Loucy (cell line): ENCODE measurements around the gene IRGQ.
"Not testable (repeated sequence)": the region's sequence is repeated elsewhere in the genome, so short reads cannot be mapped to it uniquely, and the experiment has no call there.

Experiments
- H2AFZ ChIP-seq: fragments of 200-600 bp; sonication (generic); 2 replicates; pipeline ENCODE4 v1.6.0; 2016; ENCODE audit warnings: antibody characterized with exemption, mild to moderate bottlenecking, low read length, moderate library complexity
- H3F3A ChIP-seq: fragments of 200-600 bp; 2 replicates; pipeline ENCODE4 v1.6.0; 2016; ENCODE audit warnings: antibody characterized with exemption, low read depth, mild to moderate bottlenecking
- H3K27me3 ChIP-seq: fragments of 200-600 bp; sonication (generic); 2 replicates; pipeline ENCODE4 v1.6.1; 2014; ENCODE audit warnings: low read length, mild to moderate bottlenecking; ENCODE audit not compliant: insufficient read depth, poor library complexity, severe bottlenecking
- H3K36me3 ChIP-seq: fragments of 200-600 bp; sonication (generic); 2 replicates; pipeline ENCODE4 v1.6.1; 2016; ENCODE audit warnings: low read length; ENCODE audit not compliant: insufficient read depth
- H3K4me1 ChIP-seq: fragments of 200-600 bp; sonication (generic); 2 replicates; pipeline ENCODE4 v1.5.1; 2014; ENCODE audit warnings: low read length, mild to moderate bottlenecking; ENCODE audit not compliant: insufficient read depth, poor library complexity, severe bottlenecking
- H3K4me2 ChIP-seq: fragments of 200-600 bp; sonication (generic); 2 replicates; pipeline ENCODE4 v1.6.0; 2014; ENCODE audit warnings: antibody characterized with exemption, low read length, low read depth, mild to moderate bottlenecking; ENCODE audit not compliant: poor library complexity, severe bottlenecking
- H3K4me3 ChIP-seq: fragments of 200-600 bp; sonication (generic); 2 replicates; pipeline ENCODE4 v1.5.1; 2014; ENCODE audit warnings: low read length, mild to moderate bottlenecking, mixed read lengths; ENCODE audit not compliant: poor library complexity, severe bottlenecking
- H3K79me2 ChIP-seq: fragments of 200-600 bp; sonication (generic); 2 replicates; pipeline ENCODE4 v1.6.1; 2014; ENCODE audit warnings: low read length; ENCODE audit not compliant: insufficient read depth
- H3K9ac ChIP-seq: fragments of 200-600 bp; sonication (generic); 2 replicates; pipeline ENCODE4 v1.6.0; 2014; ENCODE audit warnings: mild to moderate bottlenecking, low read depth, low read length, moderate library complexity; ENCODE audit not compliant: poor library complexity, severe bottlenecking
- H3K9me2 ChIP-seq: fragments of 200-600 bp; sonication (generic); replicated peaks from 2 replicates; pipeline ENCODE4 v1.6.1; 2016; ENCODE audit warnings: low read depth, low read length, mixed read lengths
- H3K9me3 ChIP-seq: fragments of 200-600 bp; sonication (generic); 2 replicates; pipeline ENCODE4 v1.6.1; 2014; ENCODE audit warnings: mild to moderate bottlenecking, antibody characterized with exemption, low read length, low read depth; ENCODE audit not compliant: insufficient read depth
- H4K20me1 ChIP-seq: fragments of 200-600 bp; sonication (generic); 2 replicates; pipeline ENCODE4 v1.6.0; 2014; ENCODE audit warnings: antibody characterized with exemption, low read length, mild to moderate bottlenecking; ENCODE audit not compliant: insufficient read depth, poor library complexity, severe bottlenecking
- EZH2phosphoT487 ChIP-seq: fragments of 200-600 bp; IDR thresholded peaks from 2 replicates; pipeline ENCODE4 v1.6.1; 2018; ENCODE audit warnings: antibody characterized with exemption, mild to moderate bottlenecking, moderate library complexity, borderline replicate concordance
- TF ChIP-seq, protein P1 (sequence below): fragments of 200-600 bp; sonication (generic); conservative IDR thresholded peaks from 2 replicates; pipeline ENCODE4 v1.5.1; 2014; ENCODE audit warnings: mild to moderate bottlenecking, antibody characterized with exemption, low read length

IRGQ gene

DNA sequence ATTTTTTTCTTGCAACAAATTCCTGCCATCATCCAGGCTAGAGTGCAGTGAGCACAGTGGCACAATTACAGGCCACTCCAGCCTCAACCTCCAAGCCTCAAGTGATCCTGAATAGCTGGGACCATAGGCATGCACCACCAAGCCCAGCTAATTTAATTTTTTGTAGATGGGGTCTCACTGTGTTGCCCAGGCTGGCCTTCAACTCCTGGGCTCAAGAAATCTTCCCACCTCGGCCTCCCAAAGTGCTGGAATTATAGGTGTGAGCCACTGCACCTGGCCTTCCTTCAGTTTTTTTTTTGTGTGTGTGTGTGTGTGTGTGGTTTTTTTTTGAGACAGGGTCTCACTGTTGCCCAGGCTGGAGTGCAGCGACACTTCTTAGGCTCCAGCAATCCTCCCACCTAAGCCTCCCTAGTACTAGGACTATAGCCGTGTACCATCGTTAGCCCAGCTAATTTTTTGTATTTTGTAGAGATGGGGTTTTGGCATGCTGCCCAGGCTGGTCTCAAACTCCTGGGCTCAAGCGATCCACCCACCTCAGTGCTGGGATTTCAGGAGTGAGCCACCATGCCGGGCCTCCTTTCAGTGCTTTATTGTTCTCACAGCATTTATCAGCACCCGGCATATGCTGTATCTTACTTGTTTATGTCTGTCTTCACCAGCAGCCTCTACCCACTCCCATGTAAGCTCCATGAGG, 10.1 kb upstream of the IRGQ start:
- peaks cover 8% of the 10 kb centered on the region for H4K20me1 ChIP-seq
- no peaks in the 10 kb centered on the region for H3K27me3 ChIP-seq
- no peak for TF ChIP-seq EZH2phosphoT487
- TF ChIP-seq, protein P1, sequence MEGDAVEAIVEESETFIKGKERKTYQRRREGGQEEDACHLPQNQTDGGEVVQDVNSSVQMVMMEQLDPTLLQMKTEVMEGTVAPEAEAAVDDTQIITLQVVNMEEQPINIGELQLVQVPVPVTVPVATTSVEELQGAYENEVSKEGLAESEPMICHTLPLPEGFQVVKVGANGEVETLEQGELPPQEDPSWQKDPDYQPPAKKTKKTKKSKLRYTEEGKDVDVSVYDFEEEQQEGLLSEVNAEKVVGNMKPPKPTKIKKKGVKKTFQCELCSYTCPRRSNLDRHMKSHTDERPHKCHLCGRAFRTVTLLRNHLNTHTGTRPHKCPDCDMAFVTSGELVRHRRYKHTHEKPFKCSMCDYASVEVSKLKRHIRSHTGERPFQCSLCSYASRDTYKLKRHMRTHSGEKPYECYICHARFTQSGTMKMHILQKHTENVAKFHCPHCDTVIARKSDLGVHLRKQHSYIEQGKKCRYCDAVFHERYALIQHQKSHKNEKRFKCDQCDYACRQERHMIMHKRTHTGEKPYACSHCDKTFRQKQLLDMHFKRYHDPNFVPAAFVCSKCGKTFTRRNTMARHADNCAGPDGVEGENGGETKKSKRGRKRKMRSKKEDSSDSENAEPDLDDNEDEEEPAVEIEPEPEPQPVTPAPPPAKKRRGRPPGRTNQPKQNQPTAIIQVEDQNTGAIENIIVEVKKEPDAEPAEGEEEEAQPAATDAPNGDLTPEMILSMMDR, result no peak
- H2AFZ ChIP-seq, result no peak overlapping the region
- H3K9ac ChIP-seq, result no peak overlapping the region
- no peaks in the 10 kb centered on the region for H3K4me1 ChIP-seq
- H3F3A ChIP-seq, result no peaks in the 10 kb centered on the region
- H3K9me2 ChIP-seq, result no peaks in the 10 kb centered on the region
- peaks cover 20% of the 10 kb centered on the region; the same call in 1 of the 2 replicates for H3K79me2 ChIP-seq
- no peak overlapping the region for H3K4me3 ChIP-seq
- H3K36me3 ChIP-seq, result peaks cover 42% of the 10 kb centered on the region; the same call in 1 of the 2 replicates
- no peaks in the 10 kb centered on the region for H3K9me3 ChIP-seq
- H3K4me2 ChIP-seq, result no peak overlapping the region

DNA sequence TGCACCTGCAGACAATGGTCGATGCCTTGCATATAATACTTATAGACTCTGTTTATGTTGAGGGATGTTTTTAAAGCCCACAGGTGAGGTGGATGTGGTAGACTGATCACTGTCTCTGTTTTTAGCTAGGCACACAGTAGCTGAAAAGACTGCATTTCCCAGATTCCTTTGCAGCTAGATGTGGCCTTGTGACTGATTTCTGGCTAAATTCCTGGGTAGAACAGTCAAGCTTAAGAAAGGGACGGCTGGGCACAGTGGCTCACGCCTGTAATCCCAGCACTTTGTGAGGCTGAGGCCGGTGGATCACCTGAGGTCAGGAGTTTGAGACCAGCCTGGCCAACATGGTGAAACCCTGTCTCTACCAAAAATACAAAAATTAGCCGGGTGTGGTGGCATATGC, 4.4 kb upstream of the IRGQ start:
- not testable (repeated sequence) for H3K27me3 ChIP-seq, H4K20me1 ChIP-seq, H2AFZ ChIP-seq, H3K9ac ChIP-seq, H3K4me2 ChIP-seq, H3K9me3 ChIP-seq, H3K9me2 ChIP-seq, H3K4me3 ChIP-seq, H3F3A ChIP-seq
- peaks cover 22% of the 10 kb centered on the region for H3K4me1 ChIP-seq
- H3K79me2 ChIP-seq, result peaks cover 38% of the 10 kb centered on the region
- peaks cover 29% of the 10 kb centered on the region; the same call in 1 of the 2 replicates for H3K36me3 ChIP-seq

DNA sequence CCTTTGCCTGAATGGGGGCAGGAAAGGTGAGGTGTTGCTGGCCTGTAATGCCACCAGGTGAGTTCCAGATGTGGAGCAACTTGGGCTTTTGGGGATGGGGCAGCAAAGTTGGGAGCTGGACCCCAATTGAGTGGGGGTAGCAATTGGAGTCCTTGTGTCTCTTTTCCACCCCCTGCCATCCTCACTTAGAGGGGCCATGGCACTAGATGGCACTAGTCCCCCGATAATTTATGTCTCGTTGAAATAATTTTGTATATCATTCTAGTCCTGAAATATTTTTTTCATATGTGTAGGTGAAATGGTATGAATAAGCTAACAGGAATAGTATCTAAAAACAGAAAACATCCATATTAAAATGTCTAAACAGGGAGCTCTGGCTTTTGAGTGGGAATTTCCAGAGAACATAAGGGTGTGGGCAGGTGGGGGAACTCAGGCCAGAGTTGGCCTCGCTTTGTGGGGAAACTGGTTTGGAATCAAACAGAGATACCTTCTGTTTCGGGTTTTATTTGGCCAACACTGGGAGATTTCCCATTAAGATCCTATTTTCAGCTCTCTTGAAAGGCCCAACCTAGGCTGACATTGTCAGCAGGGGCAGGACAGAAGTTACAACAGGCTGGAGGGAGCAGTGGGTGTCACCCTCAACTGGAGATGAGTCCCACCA, 3.8 kb upstream of the IRGQ start:
- Histone ChIP-seq H3K9ac (no peak overlapping the region), H3K4me2 (no peak overlapping the region), H3F3A (no peaks in the 10 kb centered on the region), H3K9me3 (no peaks in the 10 kb centered on the region), H3K9me2 (no peaks in the 10 kb centered on the region), H3K4me3 (no peak overlapping the region), H4K20me1 (no peaks in the 10 kb centered on the region), H3K36me3 (peaks cover 29% of the 10 kb centered on the region; the same call in 1 of the 2 replicates), H3K27me3 (no peaks in the 10 kb centered on the region), H3K79me2 (peaks cover 44% of the 10 kb centered on the region), H2AFZ (no peak overlapping the region), H3K4me1 (peaks cover 27% of the 10 kb centered on the region)
- TF ChIP-seq, protein P1, result peak; percentile 25; the same call in 1 of the 2 replicates
- TF ChIP-seq EZH2phosphoT487, result no peak
